GM06990 (cell line): ENCODE data around the gene NPTN.

Experiments
- DNase-seq: peaks from one replicate; pipeline ENCODE4 v3.0.0-alpha.2; 2011; ENCODE audit not compliant: insufficient read length; ENCODE audit errors: extremely low read depth
- H3K27me3 ChIP-seq: replicated peaks from 2 replicates; pipeline ENCODE4 v1.6.0; 2011; ENCODE audit warnings: low read length; ENCODE audit not compliant: control insufficient read depth, insufficient read depth
- H3K36me3 ChIP-seq: 2 replicates; pipeline ENCODE4 v1.5.1; 2011; ENCODE audit warnings: low read length; ENCODE audit not compliant: control insufficient read depth, insufficient read depth
- H3K4me3 ChIP-seq: replicated peaks from 2 replicates; pipeline ENCODE4 v1.5.1; 2011; ENCODE audit warnings: low read depth, mild to moderate bottlenecking, control low read depth, low read length
- TF ChIP-seq, protein P1 (sequence below): IDR thresholded peaks from 2 replicates; pipeline ENCODE4 v1.5.1; 2011; ENCODE audit warnings: low read length, control low read depth, mild to moderate bottlenecking, inconsistent platforms; ENCODE audit not compliant: insufficient read depth, poor library complexity, severe bottlenecking

Gene NPTN

DNA sequence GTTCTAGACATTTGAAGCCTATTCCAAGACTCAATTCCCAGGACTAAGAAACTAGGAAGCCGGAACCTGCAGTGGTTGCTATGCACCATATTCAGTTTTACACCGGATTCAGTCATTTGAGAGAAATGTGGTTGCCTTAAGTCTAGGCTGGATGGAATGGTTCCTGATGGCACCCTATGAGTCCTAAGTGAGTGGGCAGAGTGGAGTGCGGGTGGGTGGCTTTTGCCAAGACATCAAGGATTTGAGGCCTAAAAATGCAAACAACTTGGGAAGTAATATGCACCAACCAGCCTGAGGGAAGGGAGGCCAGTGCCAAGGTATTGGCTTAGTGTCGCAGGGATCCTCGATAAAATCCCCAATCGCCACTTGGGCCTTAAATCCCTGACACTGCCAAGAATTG, 46.8 kb upstream of the NPTN start:
- TF ChIP-seq, protein P1, sequence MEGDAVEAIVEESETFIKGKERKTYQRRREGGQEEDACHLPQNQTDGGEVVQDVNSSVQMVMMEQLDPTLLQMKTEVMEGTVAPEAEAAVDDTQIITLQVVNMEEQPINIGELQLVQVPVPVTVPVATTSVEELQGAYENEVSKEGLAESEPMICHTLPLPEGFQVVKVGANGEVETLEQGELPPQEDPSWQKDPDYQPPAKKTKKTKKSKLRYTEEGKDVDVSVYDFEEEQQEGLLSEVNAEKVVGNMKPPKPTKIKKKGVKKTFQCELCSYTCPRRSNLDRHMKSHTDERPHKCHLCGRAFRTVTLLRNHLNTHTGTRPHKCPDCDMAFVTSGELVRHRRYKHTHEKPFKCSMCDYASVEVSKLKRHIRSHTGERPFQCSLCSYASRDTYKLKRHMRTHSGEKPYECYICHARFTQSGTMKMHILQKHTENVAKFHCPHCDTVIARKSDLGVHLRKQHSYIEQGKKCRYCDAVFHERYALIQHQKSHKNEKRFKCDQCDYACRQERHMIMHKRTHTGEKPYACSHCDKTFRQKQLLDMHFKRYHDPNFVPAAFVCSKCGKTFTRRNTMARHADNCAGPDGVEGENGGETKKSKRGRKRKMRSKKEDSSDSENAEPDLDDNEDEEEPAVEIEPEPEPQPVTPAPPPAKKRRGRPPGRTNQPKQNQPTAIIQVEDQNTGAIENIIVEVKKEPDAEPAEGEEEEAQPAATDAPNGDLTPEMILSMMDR: no peak
- H3K27me3 ChIP-seq: peaks cover 4% of the 10 kb centered on the region
- H3K36me3 ChIP-seq: no peaks in the 10 kb centered on the region
- H3K4me3 ChIP-seq: no peak overlapping the region
- DNase-seq: no peak

DNA sequence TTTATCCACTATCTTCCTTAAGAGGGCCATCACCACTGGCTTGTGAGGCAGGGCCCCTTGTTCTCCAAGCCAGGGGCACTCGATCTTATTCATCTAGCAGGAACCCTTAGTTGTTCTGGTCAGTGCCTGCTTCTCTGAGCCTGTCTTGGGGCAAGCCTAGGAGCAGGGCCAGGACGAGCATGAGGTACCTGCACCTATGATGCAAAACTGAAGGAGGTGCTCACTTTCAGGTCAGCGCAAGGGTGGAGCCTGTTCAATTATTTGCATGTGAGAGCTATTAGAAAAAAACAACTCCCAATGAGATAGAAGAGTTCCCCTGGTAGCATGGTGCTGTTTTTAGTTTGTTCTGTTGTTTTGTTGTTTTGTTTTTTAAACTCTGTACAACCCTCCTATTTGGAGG, 46.0 kb upstream of the NPTN start:
- no peak for DNase-seq
- TF ChIP-seq, protein P1: no peak
- H3K36me3 ChIP-seq: no peaks in the 10 kb centered on the region
- peaks cover 4% of the 10 kb centered on the region for H3K27me3 ChIP-seq
- no peak overlapping the region for H3K4me3 ChIP-seq

DNA sequence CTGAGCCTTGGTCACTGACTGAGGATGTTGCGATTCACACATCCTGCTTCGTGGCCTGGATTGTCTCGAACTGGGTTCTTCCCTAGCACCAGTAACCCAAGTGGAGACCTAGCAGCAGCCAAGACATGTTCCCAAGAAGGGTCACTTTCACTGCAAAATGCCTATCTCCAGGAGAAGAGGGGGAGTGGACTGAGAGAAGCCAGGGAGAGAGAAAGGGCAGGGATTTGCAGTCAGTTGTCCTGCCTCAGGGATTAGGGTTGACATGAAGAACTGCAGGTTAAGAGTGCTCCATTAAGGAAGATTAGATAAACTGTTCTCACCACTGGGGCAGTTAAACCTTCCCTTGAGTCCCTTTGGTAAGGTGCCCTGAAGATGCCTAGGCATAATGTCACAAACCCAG, 45.3 kb upstream of the NPTN start:
- no peaks in the 10 kb centered on the region for H3K36me3 ChIP-seq
- TF ChIP-seq, protein P1: no peak
- H3K4me3 ChIP-seq: no peak overlapping the region
- H3K27me3 ChIP-seq: peaks cover 4% of the 10 kb centered on the region
- no peak for DNase-seq

DNA sequence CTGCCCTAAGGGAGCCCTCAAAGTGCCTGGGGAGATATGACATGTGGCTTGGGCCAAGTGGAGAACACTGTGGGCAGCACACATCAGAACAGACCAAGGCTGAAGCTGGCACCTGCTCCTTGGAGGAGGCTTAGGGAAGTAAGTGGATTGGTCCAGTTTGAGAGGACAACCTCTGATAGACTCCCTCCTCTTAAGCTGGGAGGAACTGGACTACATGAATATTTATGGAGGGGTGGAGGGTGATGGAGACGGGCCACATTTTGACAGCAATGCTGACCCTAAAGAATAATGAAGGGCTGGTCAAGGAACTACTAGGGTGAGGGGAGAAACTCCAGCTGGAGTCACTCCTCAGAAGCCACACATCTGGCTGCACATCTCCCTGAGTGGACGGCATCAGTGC, 44.5 kb upstream of the NPTN start:
- H3K36me3 ChIP-seq: no peaks in the 10 kb centered on the region
- no peak for DNase-seq
- peaks cover 4% of the 10 kb centered on the region for H3K27me3 ChIP-seq
- H3K4me3 ChIP-seq: no peak overlapping the region
- TF ChIP-seq, protein P1: no peak

DNA sequence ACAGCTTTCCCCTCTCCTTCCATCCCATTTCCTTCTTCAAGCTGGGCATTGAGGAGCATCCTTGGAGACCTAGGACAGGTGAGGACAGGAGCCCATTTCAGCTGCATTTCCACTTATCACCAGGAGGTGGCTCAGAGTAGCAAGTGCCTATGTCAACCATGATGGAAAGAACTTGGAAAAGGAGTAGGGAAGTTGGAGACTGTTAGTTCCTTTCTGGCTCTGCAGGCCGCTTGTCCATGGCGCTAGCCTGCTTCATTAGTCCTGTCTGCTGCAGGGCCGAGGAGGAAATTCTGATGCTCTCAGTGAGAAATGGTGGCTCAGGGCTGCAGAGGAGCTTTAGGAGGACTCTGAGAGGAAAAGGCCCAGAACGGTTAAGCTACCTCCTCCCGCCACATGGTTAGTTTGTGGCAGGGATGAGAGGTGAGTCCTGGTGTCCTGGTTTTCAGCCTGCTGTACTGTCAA, 44.0 kb upstream of the NPTN start:
- Histone ChIP-seq H3K36me3 (no peaks in the 10 kb centered on the region), H3K27me3 (peaks cover 4% of the 10 kb centered on the region), H3K4me3 (no peak overlapping the region)
- no peak for DNase-seq
- TF ChIP-seq, protein P1: peak; percentile 81

DNA sequence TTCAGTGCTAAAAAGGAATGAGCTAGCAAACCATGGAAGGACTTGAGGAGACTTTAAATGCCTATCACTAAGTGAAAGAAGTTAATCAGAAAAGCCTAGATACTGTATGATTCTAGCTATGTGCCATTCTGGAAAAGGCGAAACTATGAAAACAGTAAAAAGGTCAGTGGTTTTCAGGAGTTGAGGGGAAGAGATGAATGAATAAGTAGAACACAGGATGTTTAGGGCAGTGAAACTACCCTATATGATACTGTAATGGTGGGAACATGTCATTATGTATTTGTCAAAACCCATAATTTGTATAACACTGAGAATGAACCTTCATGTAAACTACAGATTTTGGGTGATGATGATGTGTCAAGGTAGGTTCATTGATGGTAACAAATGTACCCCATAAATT, 41.4 kb upstream of the NPTN start:
- no peak for DNase-seq
- Histone ChIP-seq H3K4me3 (no peak overlapping the region), H3K27me3 (peaks cover 2% of the 10 kb centered on the region), H3K36me3 (no peaks in the 10 kb centered on the region)
- TF ChIP-seq, protein P1: no peak
